GM12801 (cell line): ENCODE measurements around the gene E2F3.

Experiments
- TF ChIP-seq, protein P1 (sequence below): IDR thresholded peaks from one replicate; pipeline ENCODE4 v1.5.1; 2011; ENCODE audit warnings: control low read depth; ENCODE audit not compliant: insufficient read length; ENCODE audit errors: extremely low read depth

The E2F3 gene

DNA sequence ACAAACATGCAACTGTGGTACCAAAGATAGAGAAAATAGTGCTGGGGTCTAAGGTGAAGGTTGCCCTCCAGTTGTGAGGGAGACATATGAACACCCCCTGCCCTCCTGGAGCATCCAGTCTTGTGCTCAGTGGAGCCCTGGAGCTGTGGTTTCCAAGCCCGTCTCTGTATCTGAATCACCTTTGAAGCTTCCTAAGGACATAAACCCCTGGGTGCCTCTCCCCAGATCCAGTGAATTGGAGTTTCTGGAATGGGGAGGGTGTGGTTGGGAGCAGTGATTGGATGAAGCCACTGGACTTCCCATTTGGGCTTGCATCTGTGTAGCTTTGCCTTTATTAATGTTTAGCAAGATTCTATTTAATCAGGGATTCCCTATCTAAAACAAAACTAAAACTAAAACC, 22.4 kb upstream of the E2F3 start:
- TF ChIP-seq, protein P1, sequence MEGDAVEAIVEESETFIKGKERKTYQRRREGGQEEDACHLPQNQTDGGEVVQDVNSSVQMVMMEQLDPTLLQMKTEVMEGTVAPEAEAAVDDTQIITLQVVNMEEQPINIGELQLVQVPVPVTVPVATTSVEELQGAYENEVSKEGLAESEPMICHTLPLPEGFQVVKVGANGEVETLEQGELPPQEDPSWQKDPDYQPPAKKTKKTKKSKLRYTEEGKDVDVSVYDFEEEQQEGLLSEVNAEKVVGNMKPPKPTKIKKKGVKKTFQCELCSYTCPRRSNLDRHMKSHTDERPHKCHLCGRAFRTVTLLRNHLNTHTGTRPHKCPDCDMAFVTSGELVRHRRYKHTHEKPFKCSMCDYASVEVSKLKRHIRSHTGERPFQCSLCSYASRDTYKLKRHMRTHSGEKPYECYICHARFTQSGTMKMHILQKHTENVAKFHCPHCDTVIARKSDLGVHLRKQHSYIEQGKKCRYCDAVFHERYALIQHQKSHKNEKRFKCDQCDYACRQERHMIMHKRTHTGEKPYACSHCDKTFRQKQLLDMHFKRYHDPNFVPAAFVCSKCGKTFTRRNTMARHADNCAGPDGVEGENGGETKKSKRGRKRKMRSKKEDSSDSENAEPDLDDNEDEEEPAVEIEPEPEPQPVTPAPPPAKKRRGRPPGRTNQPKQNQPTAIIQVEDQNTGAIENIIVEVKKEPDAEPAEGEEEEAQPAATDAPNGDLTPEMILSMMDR = no peak

DNA sequence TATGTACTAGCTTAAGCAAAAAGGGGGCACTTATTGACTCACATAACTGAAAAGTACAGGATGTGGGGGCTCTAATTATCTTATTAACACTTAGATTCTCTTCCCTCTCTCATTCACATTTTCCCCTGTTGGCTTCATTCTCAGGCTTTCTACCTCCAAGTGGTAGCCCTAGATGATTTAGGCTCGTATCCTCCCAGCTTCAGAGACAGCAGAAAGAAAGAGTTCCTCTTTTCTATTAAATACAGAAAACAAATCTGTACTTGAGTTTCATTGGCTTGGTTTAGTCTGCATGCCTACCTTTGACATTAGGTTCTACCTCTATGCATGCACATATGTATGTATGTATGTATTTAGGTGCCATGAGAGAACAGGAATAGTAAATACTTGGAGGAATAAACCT, 15.5 kb upstream of the E2F3 start:
- TF ChIP-seq, protein P1 = no peak

DNA sequence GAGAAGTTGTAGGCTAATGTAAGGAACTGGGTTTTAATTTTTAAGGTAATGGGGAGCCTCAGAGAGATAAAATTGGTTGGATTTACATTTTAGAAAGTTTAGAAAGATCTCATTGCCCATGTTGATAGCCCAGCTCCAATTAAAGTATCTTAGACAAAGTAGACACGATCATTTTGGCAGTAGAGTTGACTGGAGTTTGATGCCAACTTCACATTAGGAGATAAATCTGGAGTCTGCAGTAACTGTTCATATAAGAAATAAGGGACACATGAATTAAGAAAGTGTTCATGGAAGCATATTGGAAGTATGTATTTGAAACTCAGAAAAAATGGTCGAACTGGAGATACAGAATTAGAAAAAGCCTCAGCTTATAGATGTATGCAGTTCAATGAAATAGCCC, 12.6 kb upstream of the E2F3 start:
- TF ChIP-seq, protein P1 = no peak

DNA sequence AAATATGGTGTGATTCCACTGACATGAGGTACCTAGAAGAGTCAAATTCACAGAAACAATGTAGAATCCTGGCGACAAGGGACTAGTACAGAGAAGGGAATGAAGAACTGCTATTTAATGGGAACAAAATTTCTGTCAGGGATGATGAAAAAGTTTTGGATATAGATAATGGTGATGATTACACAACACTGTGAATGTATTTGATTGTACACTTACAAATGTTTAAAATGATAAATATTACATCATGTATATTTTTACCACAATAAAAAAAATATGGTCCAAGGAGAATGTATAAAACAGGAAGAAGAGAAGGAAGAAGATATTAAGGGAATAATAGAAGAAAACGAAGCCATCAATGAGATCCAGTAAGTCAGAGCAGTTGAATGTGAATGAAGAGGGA, 8.4 kb upstream of the E2F3 start:
- TF ChIP-seq, protein P1 = no peak

DNA sequence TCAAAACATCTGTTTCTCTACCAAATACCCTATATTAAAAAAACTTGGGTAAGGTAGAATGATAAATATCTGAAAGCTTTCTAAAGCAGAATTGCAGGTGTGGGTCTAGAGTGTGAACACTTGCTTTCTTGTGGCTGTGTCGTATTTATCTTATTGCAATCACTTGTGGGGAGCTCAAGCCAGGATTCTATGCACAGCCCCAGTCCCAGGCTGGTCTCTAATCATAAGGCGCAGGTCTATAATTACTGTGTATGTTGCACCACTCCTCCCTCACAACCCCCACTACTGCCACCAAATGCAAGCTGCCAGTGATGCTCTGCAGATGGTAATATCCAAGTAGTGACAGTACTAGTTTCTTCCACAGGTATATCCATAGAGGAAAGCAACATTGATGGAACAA, 2.2 kb upstream of the E2F3 start:
- TF ChIP-seq, protein P1 = no peak

DNA sequence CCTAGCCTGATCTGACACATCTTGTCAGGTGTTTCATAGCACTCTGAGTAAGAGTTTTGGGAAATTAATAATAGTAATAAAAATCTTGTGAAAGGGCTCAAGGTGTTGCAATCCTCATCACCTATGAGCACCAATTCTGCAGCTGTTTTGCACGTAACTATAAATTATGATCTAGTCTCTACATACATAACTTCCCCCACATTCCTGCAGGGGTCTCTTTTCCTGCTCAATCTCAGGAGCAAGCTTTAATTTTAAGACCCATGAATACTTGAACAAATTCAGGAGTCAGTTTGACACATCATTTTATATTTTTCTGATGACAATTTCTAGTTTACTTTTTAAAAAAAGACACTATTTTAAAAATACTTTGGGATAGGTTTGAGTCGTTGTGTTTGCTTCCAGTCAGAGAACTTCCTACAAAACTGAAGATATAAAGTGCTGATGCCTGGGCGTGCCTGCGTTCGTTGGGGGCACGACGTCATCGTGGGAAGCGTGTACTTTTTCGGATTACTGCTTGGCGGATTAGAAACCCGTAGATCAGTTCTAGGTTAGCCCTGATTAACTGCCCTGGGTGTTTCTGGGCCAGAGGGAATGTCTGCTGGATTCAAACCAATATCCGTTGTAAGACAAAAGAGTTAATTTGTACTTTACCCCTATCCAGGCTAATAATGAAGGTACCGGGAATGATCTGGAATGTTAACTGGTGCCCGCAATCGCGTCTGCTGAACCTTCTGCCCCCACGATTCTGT, 1.0 kb upstream of the E2F3 start:
- TF ChIP-seq, protein P1 = no peak

DNA sequence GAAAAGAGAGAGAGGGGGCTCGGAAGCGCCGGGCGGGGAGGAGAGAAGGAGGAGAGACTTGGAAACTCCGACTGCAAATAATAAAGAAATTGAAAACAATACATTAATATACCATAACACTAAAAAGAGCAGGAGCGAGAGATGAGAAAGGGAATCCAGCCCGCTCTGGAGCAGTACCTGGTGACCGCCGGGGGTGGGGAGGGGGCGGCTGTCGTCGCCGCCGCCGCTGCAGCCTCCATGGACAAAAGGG, 338 bp downstream of the E2F3 start:
- TF ChIP-seq, protein P1 = no peak
